ENCODE results near the gene ZNF43. TPM values are rescaled to one million over a fixed set of nuclear protein-coding genes. Genes with fewer than 3 reads are reported as not detected.

The ZNF43 gene
- total RNA-seq, 1 experiment from 2014 or later, result 51.6 TPM

DNA sequence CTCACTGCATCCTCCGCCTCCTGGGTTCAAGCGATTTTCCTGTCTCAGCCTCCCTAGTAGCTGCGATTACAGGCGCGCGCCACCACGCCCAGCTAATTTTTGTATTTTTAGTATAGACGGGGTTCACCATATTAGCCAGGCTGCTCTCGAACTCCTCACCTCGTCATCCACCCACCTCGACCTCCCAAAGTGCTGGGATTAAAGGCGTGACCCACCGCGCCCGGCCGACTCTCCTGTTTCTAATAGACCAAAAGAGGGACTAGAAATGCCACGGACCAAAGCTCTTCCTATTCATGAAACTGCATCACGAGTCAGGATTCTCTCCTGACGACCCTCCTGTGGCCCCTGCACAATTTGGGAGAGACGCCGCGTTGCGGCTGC is 563 bp downstream of the ZNF43 start:
- peak overlapping the region; percentile 70 for H3K4me2 ChIP-seq (ENCODE audit: insufficient read depth, insufficient read length, low read length)
- peaks cover 6 to 18% of the 10 kb centered on the region in 2 experiments for H3K4me1 Mint-ChIP-seq

More for the DNA sequence above, 563 bp downstream of the ZNF43 start:
- Histone ChIP-seq H3K27ac (ENCODE audit: insufficient read length, low read depth, low read length) (peak overlapping the region; percentile 79), H2BK5ac (ENCODE audit: insufficient read length, low read length) (peak overlapping the region; percentile 3), H2AFZ (ENCODE audit: low read length) (no peak overlapping the region), H3K23me2 (ENCODE audit: insufficient read length, low read depth, low read length, poor library complexity, severe bottlenecking) (no peaks in the 10 kb centered on the region), H4K91ac (ENCODE audit: insufficient read length, low read depth, low read length) (no peak overlapping the region), H4K20me1 (ENCODE audit: control insufficient read depth, insufficient read depth, insufficient read length) (no peaks in the 10 kb centered on the region), H4K8ac (replicated peaks; ENCODE audit: insufficient read length, low read depth, low read length) (no peak overlapping the region), H3K27me3 (ENCODE audit: insufficient read depth, low read length) (no peaks in the 10 kb centered on the region), H3T11ph (ENCODE audit: low read length) (no peak overlapping the region), H3K23ac (ENCODE audit: insufficient read length, low read depth, low read length) (no peak overlapping the region), H2BK20ac (ENCODE audit: low read depth, low read length, poor library complexity, severe bottlenecking) (no peak overlapping the region), H3K9me3 (ENCODE audit: control insufficient read depth, low read depth, low read length) (no peaks in the 10 kb centered on the region), H2AK5ac (ENCODE audit: insufficient read length, low read length) (no peak overlapping the region), H3K18ac (ENCODE audit: insufficient read length, low read depth, low read length) (peak overlapping the region; percentile 79), H4K5ac (ENCODE audit: insufficient read length, low read depth, low read length) (peak overlapping the region; percentile 7), H3K14ac (ENCODE audit: insufficient read depth, low read length) (peak overlapping the region; percentile 90), H2BK120ac (ENCODE audit: low read depth, low read length, poor library complexity, severe bottlenecking) (no peak overlapping the region), H3K4me1 (ENCODE audit: insufficient read depth, low read length) (no peaks in the 10 kb centered on the region), H3K56ac (ENCODE audit: insufficient read length, low read depth, low read length) (peak overlapping the region; percentile 41), H2BK12ac (ENCODE audit: insufficient read length, low read depth, low read length) (no peak overlapping the region), H3K9ac (ENCODE audit: extremely low read depth, insufficient read length, low read length) (peak overlapping the region; percentile 97), H3K79me1 (ENCODE audit: insufficient read depth, low read depth, low read length, poor library complexity, severe bottlenecking) (no peaks in the 10 kb centered on the region), H3K79me2 (ENCODE audit: insufficient read depth, low read length) (no peaks in the 10 kb centered on the region; the same call in 1 of the 2 replicates), H3K4ac (ENCODE audit: low read depth, low read length) (no peak overlapping the region; the same call in 1 of the 2 replicates), H2BK15ac (ENCODE audit: low read depth, low read length) (no peak overlapping the region)
- DNase-seq, result no peak
- Mint-ChIP-seq H3K27me3 (ENCODE audit: low read depth) (peaks cover 2% of the 10 kb centered on the region; the same call in 1 of the 2 replicates), H3K27ac (peak overlapping the region; percentile 100), H3K36me3 (ENCODE audit: insufficient read depth in 1 of 3, low read depth in 3 of 3) (peaks cover 50 to 55% (median 51%) of the 10 kb centered on the region in 3 experiments), H3K9me3 (peaks cover 11 to 29% of the 10 kb centered on the region in 2 experiments), H3K4me3 (peak overlapping the region; percentile 95 to 98)
- TF ChIP-seq, protein P1, sequence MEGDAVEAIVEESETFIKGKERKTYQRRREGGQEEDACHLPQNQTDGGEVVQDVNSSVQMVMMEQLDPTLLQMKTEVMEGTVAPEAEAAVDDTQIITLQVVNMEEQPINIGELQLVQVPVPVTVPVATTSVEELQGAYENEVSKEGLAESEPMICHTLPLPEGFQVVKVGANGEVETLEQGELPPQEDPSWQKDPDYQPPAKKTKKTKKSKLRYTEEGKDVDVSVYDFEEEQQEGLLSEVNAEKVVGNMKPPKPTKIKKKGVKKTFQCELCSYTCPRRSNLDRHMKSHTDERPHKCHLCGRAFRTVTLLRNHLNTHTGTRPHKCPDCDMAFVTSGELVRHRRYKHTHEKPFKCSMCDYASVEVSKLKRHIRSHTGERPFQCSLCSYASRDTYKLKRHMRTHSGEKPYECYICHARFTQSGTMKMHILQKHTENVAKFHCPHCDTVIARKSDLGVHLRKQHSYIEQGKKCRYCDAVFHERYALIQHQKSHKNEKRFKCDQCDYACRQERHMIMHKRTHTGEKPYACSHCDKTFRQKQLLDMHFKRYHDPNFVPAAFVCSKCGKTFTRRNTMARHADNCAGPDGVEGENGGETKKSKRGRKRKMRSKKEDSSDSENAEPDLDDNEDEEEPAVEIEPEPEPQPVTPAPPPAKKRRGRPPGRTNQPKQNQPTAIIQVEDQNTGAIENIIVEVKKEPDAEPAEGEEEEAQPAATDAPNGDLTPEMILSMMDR (conservative IDR thresholded peaks at IDR 0.05), result no peak
- no CpG with 5 or more reads among the region's 23 CpGs for WGBS (ENCODE audit: extremely low coverage, insufficient read length, low lambda C conversion rate)

All from H9 (cell line).